K562 (cell line): Measurements from ENCODE around the gene STX11. TPM values are rescaled to one million over a fixed set of nuclear protein-coding genes. Genes with fewer than 3 reads are reported as not detected.

Source experiments
- ATAC-seq: fragments of 200-7000 bp; cut with Tn5 transposase; 3 replicates; pipeline ENCODE4 v1.9.1; 2020; ENCODE audit warnings: moderate library complexity
- BruUV-seq: library from RNA; stranded (reverse); fragments of 400-500 nt; replicated peaks from 2 replicates; lab custom pipeline; 2021; lab: Mats Ljungman, UMichigan
- CTCF ChIA-PET: fragments of 300-600 bp; formaldehyde crosslinking; extraction: SDS; loops from one replicate; lab custom pipeline; 2021; ENCODE audit warnings: low intra/inter-chr PET ratio; lab: Yijun Ruan, JAX
- POLR2A ChIA-PET: fragments of 300-600, 350-650 bp; sonication (Branson Sonifier 250); formaldehyde crosslinking; extraction: SDS; loops from one replicate; lab custom pipeline; 2021; ENCODE audit warnings: antibody characterized with exemption, inconsistent platforms; lab: Yijun Ruan, JAX
- DNase-seq, 4 experiments: peaks; one replicate each; pipeline versions ENCODE4 v3.0.0 to v3.0.0-alpha.2; 2011 to 2018; ENCODE audit warnings: low spot score in 3 of 4, mixed read lengths in 3 of 4; ENCODE audit errors: extremely low read depth in 1 of 4
- FAIRE-seq: peaks from 2 replicates; lab custom pipeline; 2011; peaks lifted over from hg19 to GRCh38; lab: Jason Lieb, UNC
- H2AFZ ChIP-seq: 2 replicates; pipeline ENCODE4 v1.6.0; 2011; ENCODE audit warnings: low read depth, low read length, control low read depth, inconsistent platforms
- H3K27ac ChIP-seq: fragments of 200-600 bp; 3 replicates; pipeline ENCODE4 v1.8.0; 2011; ENCODE audit warnings: low read depth, mild to moderate bottlenecking, control low read depth, inconsistent platforms, low read length, moderate library complexity, mixed read lengths; ENCODE audit errors: extremely low read depth
- H3K27me3 ChIP-seq, 2 experiments: fragments of 300-600 bp in 1 of 2; 2 replicates in 1 of 2; 3 replicates in 1 of 2; pipeline versions ENCODE4 v1.6.0 to v1.8.0; 2011; ENCODE audit warnings: inconsistent platforms in 2 of 2, low read length in 2 of 2, mild to moderate bottlenecking in 1 of 2, mixed read lengths in 1 of 2, moderate library complexity in 1 of 2; ENCODE audit not compliant: control insufficient read depth in 2 of 2, insufficient read depth in 2 of 2
- H3K36me3 ChIP-seq: fragments of 300-600 bp; 3 replicates; pipeline ENCODE4 v1.8.0; 2011; ENCODE audit warnings: mild to moderate bottlenecking, low read length, inconsistent platforms; ENCODE audit not compliant: control insufficient read depth, insufficient read depth
- H3K4me1 ChIP-seq, 2 experiments: fragments of 200-600 bp in 1 of 2; replicated peaks in 1 of 2; 2 replicates in 1 of 2; 3 replicates in 1 of 2; pipeline versions ENCODE4 v1.5.1 to v1.8.0; 2011; ENCODE audit warnings: inconsistent platforms in 2 of 2, low read length in 2 of 2, mild to moderate bottlenecking in 1 of 2, mixed read lengths in 1 of 2, moderate library complexity in 1 of 2; ENCODE audit not compliant: control insufficient read depth in 2 of 2, insufficient read depth in 2 of 2
- H3K4me2 ChIP-seq: 2 replicates; pipeline ENCODE4 v1.6.1; 2011; ENCODE audit warnings: low read length, control low read depth, inconsistent platforms, mixed read lengths; ENCODE audit not compliant: insufficient read depth
- H3K4me3 ChIP-seq: fragments of 200-600 bp; sonication (generic), shearing (Covaris generic); 2 replicates; pipeline ENCODE4 v1.5.1; 2016; ENCODE audit warnings: control low read depth, inconsistent platforms
- H3K79me2 ChIP-seq: fragments of 200-600 bp; 3 replicates; pipeline ENCODE4 v1.8.0; 2011; ENCODE audit warnings: low read length, inconsistent platforms; ENCODE audit not compliant: control insufficient read depth, insufficient read depth
- H3K9ac ChIP-seq, 2 experiments: 2 replicates each; pipeline versions ENCODE4 v1.6.0 to v1.6.1; 2011; ENCODE audit warnings: low read depth in 2 of 2, low read length in 2 of 2, control low read depth in 1 of 2, inconsistent platforms in 1 of 2, mild to moderate bottlenecking in 1 of 2, mixed read lengths in 1 of 2; ENCODE audit not compliant: insufficient read depth in 1 of 2
- H3K9me1 ChIP-seq: one replicate; pipeline ENCODE4 v1.6.0; 2011; ENCODE audit warnings: inconsistent platforms, mild to moderate bottlenecking, low read length, moderate library complexity; ENCODE audit not compliant: control insufficient read depth, insufficient read depth
- H3K9me3 ChIP-seq: replicated peaks from 2 replicates; pipeline ENCODE4 v1.5.1; 2011; ENCODE audit warnings: low read depth, low read length, inconsistent platforms; ENCODE audit not compliant: control insufficient read depth, insufficient read depth
- H4K20me1 ChIP-seq: replicated peaks from 2 replicates; pipeline ENCODE4 v1.6.1; 2011; ENCODE audit warnings: low read length, inconsistent platforms, mixed read lengths; ENCODE audit not compliant: control insufficient read depth, insufficient read depth
- BRD9 ChIP-seq: fragments of 450-650 bp; IDR thresholded peaks from 2 replicates; pipeline ENCODE4 v1.6.1; 2018; ENCODE audit warnings: low read depth; ENCODE audit not compliant: partially characterized antibody
- CEBPB ChIP-seq: fragments of 450-650 bp; IDR thresholded peaks from 2 replicates; pipeline ENCODE4 v1.6.1; 2016; ENCODE audit warnings: missing genetic modification characterization, missing compliant biosample characterization
- CEBPG ChIP-seq, 3 experiments: fragments of 200-800 bp in 1 of 3; sonication (Bioruptor generic) in 1 of 3; sonication (generic) in 1 of 3; formaldehyde crosslinking in 1 of 3; IDR thresholded peaks in 2 of 3; conservative IDR thresholded peaks in 1 of 3; 2 replicates each; pipeline versions ENCODE4 v1.6.1 to v1.8.0; 2016 to 2022; ENCODE audit warnings: missing compliant biosample characterization in 2 of 3, missing genetic modification characterization in 2 of 3, mild to moderate bottlenecking in 1 of 3, missing genetic modification reagents in 1 of 3
- MEIS2 ChIP-seq: fragments of 450-650 bp; IDR thresholded peaks from 2 replicates; pipeline ENCODE4 v1.6.1; 2014; ENCODE audit warnings: mild to moderate bottlenecking; ENCODE audit not compliant: partially characterized antibody
- THAP12 ChIP-seq: fragments of 250-450 bp; sonication (Bioruptor Pico); IDR thresholded peaks from 2 replicates; pipeline ENCODE4 v1.9.0; 2021; ENCODE audit warnings: mild to moderate bottlenecking, inconsistent platforms
- ZBTB49 ChIP-seq: sonication (generic); formaldehyde crosslinking; IDR thresholded peaks from 2 replicates; pipeline ENCODE4 v1.8.0; 2022; ENCODE audit warnings: missing genetic modification reagents, mild to moderate bottlenecking, borderline replicate concordance
- WGBS: fragments of 100-300 bp; shearing (Covaris generic); methylation state at CpG from one replicate; pipeline ENCODE4 v1.1.6; 2016; ENCODE audit warnings: low coverage, mixed read lengths; ENCODE audit not compliant: insufficient coverage; ENCODE audit errors: missing lambda C conversion rate; 5-methylcytosine and 5-hydroxymethylcytosine counted together
- in situ Hi-C: fragments of 300-500 bp; cut with MboI; formaldehyde crosslinking; loops from 4 replicates; pipeline ENCODE4 v1.15.0; 2018; ENCODE audit warnings: inconsistent platforms, mixed read lengths
- intact Hi-C: fragments of 100-400 bp; cut with micrococcal nuclease; formaldehyde crosslinking; loops from 2 replicates; pipeline ENCODE4 v1.14.2; 2022
- polyA plus RNA-seq, 8 experiments: library from polyadenylated mRNA; depleted of rRNA in 4 of 8; stranded (reverse) in 5 of 8; unstranded in 3 of 8; fragments of >200 nt; fragmentation: Nextera tagmentation in 2 of 8; fragmentation: Illumina TruSeq in 1 of 8; extraction: Ambion mirVana in 2 of 8; extraction: Trizol in 1 of 8; gene quantifications; 2 replicates each; pipeline versions ENCODE4 v1.2.1 to v1.2.3, GENCODE V29; 2011 to 2014; ENCODE audit warnings: inconsistent platforms in 1 of 8, missing spikeins in 1 of 8
- total RNA-seq, 7 experiments: library from RNA; depleted of rRNA in 6 of 7; stranded (reverse); fragments of >200 nt in 6 of 7; fragmentation: Illumina TruSeq in 2 of 7; extraction: Trizol in 2 of 7; gene quantifications; 2 replicates each; pipeline versions ENCODE4 v1.2.1 to v1.2.3, GENCODE V29; 2011 to 2021; ENCODE audit warnings: low replicate concordance in 1 of 7

Gene STX11
- total and polyA plus RNA-seq, 9 of the 15 experiments (the other 6 are each of a cell fraction or from before 2014, with no cell fraction given): 0.06 to 0.73 (median 0.40) TPM

- no peak overlapping the region for H3K4me2 ChIP-seq
- no peaks in the 10 kb centered on the region for H3K9me3 ChIP-seq
- WGBS: 12% methylated on average over 3 of the region's 3 CpGs
- H2AFZ ChIP-seq: no peak overlapping the region
- H3K27me3 ChIP-seq: peaks cover 0 to 9% of the 10 kb centered on the region in 2 experiments
- intact Hi-C loops: no loop called here
- H4K20me1 ChIP-seq: no peaks in the 10 kb centered on the region
- no peak overlapping the region for H3K9ac ChIP-seq
- TF ChIP-seq BRD9 (no peak), ZBTB49 (CRISPR knock-in tag) (no peak), CEBPG (CRISPR knock-in tag; IDR thresholded peaks at IDR 0.05) (no peak), CEBPG (tag; conservative IDR thresholded peaks at IDR 0.05 in 1 of 2, IDR thresholded peaks at IDR 0.05 in 1 of 2) (peak in 1 of 2 experiments; percentile 67; a peak in 2 of 4 replicates), THAP12 (CRISPR knock-in tag) (no peak), CEBPB (peak; percentile 65), MEIS2 (no peak)
- TF ChIP-seq, all 486 proteins: peak for 2
- BruUV-seq: no TSS peak
- no peaks in the 10 kb centered on the region for H3K79me2 ChIP-seq
- H3K4me1 ChIP-seq: peaks cover 0 to 1% of the 10 kb centered on the region in 2 experiments; a peak in 2 of 5 replicates
- FAIRE-seq (no peak), DNase-seq (no peak), ATAC-seq (no peak)
- no peak overlapping the region for H3K4me3 ChIP-seq
- POLR2A ChIA-PET: interaction anchor here (0.6 to 1.3 kb wide), 2 partner anchors 8 to 54 kb away, joined by 3 read pairs; no protein-coding TSS in a partner anchor
- CTCF ChIA-PET: no interaction called here
- H3K36me3 ChIP-seq: no peaks in the 10 kb centered on the region
- H3K9me1 ChIP-seq: no peaks in the 10 kb centered on the region
- H3K27ac ChIP-seq: no peak overlapping the region
- in situ Hi-C loops: no loop called here
These were observed 6.0 kb downstream of the STX11 start for GRCh38 chr6:144156338-144156737.
